Parathyroid adenoma (tissue), 2 donors: ENCODE results near the gene FAM234B.

ENCODE experiments used
- H2AFZ ChIP-seq: fragments of 300-600 bp; sonication (generic); one replicate; pipeline ENCODE4 v1.7.0; 2017; ENCODE audit warnings: antibody characterized with exemption, mild to moderate bottlenecking
- H3K27ac ChIP-seq: fragments of 300-600 bp; sonication (generic); one replicate; pipeline ENCODE4 v1.7.0; 2017
- H3K27me3 ChIP-seq: fragments of 300-600 bp; sonication (generic); one replicate; pipeline ENCODE4 v1.7.0; 2017; ENCODE audit warnings: low read length; ENCODE audit not compliant: control insufficient read depth, insufficient read depth
- H3K36me3 ChIP-seq: fragments of 300-600 bp; sonication (generic); one replicate; pipeline ENCODE4 v1.7.0; 2017; ENCODE audit warnings: low read length; ENCODE audit not compliant: control insufficient read depth, insufficient read depth
- H3K4me1 ChIP-seq: fragments of 300-600 bp; sonication (generic); one replicate; pipeline ENCODE4 v1.7.0; 2017; ENCODE audit warnings: control low read depth
- H3K4me2 ChIP-seq: fragments of 300-600 bp; sonication (generic); one replicate; pipeline ENCODE4 v1.7.0; 2017; ENCODE audit warnings: low read length
- H3K4me3 ChIP-seq: fragments of 300-600 bp; sonication (generic); one replicate; pipeline ENCODE4 v1.7.0; 2017; ENCODE audit warnings: low read depth, low read length
- H3K79me2 ChIP-seq: fragments of 300-600 bp; sonication (generic); one replicate; pipeline ENCODE4 v1.7.0; 2017; ENCODE audit warnings: control low read depth
- H3K9ac ChIP-seq: fragments of 300-600 bp; sonication (generic); one replicate; pipeline ENCODE4 v1.7.0; 2017; ENCODE audit warnings: mild to moderate bottlenecking
- H3K9me3 ChIP-seq: fragments of 300-600 bp; sonication (generic); one replicate; pipeline ENCODE4 v1.7.0; 2017; ENCODE audit warnings: low read length; ENCODE audit not compliant: control insufficient read depth
- TF ChIP-seq, protein P1 (sequence below): fragments of 300-600 bp; sonication (generic); IDR thresholded peaks from one replicate; pipeline ENCODE4 v1.7.0; 2017; ENCODE audit warnings: antibody characterized with exemption, mild to moderate bottlenecking
- donor health status: primary hyperparathyroidism.

Gene FAM234B

DNA sequence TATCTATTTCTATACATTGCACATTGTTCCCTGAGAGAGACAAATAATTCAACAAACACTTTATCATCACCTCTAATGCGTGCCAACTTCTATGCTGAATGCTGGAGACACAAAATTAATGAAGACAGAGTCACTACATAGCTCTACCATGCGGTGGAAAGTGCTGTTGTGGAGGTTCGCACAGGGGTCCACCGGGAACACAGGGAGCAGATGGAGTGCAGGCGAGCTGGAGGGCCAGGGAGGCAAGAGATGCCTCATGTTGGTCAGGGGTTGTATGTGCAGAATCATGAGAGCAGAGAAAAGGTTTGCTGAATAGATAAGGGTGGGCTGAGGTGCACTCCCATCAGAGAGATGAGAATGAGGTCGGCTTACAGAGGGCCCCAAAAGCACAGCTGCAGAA lies 25.2 kb downstream of the FAM234B start:
- Histone ChIP-seq H3K79me2 (no peaks in the 10 kb centered on the region), H3K9ac (no peak overlapping the region), H3K27me3 (no peaks in the 10 kb centered on the region), H3K4me3 (no peak overlapping the region), H3K27ac (no peak overlapping the region), H3K36me3 (no peaks in the 10 kb centered on the region), H3K4me1 (no peaks in the 10 kb centered on the region), H3K4me2 (no peak overlapping the region), H3K9me3 (no peaks in the 10 kb centered on the region), H2AFZ (no peak overlapping the region)
- TF ChIP-seq, protein P1, sequence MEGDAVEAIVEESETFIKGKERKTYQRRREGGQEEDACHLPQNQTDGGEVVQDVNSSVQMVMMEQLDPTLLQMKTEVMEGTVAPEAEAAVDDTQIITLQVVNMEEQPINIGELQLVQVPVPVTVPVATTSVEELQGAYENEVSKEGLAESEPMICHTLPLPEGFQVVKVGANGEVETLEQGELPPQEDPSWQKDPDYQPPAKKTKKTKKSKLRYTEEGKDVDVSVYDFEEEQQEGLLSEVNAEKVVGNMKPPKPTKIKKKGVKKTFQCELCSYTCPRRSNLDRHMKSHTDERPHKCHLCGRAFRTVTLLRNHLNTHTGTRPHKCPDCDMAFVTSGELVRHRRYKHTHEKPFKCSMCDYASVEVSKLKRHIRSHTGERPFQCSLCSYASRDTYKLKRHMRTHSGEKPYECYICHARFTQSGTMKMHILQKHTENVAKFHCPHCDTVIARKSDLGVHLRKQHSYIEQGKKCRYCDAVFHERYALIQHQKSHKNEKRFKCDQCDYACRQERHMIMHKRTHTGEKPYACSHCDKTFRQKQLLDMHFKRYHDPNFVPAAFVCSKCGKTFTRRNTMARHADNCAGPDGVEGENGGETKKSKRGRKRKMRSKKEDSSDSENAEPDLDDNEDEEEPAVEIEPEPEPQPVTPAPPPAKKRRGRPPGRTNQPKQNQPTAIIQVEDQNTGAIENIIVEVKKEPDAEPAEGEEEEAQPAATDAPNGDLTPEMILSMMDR: no peak

DNA sequence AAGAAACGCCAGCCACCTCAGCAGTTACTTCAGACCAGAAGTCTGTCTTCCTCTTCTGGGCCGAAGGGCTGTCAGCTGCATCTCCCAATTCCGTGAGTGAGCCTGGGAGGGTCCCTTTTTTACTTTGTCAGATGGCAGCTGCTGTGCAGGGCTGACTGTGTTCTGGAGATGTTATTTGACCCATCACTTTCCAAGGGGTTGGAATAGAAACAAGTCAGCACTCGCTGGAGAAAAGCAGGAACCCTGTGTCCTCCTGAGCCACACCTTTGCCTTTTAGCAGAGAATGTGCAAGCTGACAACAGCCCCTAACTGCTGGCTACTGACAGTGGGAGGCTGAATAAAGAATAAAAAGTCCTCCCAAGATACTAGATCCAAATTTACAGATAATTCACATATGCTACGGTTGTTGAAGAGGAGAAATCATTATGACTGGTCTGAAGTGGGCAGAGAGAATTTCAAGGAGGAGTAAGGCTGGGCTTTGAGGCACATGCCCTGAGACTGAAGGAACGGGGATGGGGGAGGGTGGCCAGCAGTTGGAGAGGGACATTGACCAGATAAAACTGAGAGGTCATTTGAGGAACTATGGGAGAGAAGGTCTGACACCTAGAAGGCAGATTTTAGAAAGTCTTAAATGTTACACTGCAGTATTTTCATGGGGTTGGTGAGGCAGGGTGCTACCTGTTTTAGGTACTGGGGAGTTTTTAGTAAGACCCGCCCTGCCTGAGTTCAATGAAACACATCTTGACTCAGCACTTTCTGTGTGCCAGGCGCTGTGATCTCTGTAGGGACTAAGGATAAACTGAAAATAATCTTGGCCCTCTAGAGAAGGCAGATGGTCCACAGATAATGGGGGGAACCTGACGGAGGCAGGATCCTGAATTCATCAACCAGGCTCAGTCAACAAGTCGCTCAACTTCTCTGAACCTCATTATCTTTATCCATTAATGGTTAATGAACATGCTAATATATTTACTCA lies 27.4 kb downstream of the FAM234B start:
- Histone ChIP-seq H3K9me3 (no peaks in the 10 kb centered on the region), H3K4me1 (no peaks in the 10 kb centered on the region), H3K27ac (no peak overlapping the region), H3K36me3 (no peaks in the 10 kb centered on the region), H3K4me2 (no peak overlapping the region), H3K9ac (no peak overlapping the region), H2AFZ (no peak overlapping the region), H3K79me2 (no peaks in the 10 kb centered on the region), H3K4me3 (no peak overlapping the region), H3K27me3 (no peaks in the 10 kb centered on the region)
- TF ChIP-seq, protein P1: no peak

DNA sequence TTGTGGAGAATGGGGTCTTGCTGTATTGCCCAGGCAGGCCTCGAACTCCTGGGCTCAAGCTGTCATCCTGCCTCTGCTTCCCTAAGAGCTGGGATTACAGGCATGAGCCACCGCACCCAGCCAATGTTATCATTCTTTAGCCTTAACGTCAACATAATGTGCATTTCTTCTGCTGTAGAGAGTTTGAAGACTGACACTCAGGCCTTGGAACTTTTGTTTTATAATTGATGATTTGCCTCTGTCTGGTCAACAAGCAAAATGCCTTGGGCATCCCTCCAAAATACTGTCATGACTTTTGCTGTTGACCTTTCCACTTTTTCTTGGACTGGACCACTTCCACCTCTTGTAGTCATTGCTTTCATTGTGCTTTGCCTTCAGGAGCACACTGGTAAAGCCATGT lies 29.0 kb downstream of the FAM234B start:
- TF ChIP-seq, protein P1: no peak
- no peak overlapping the region for H3K4me2 ChIP-seq
- no peak overlapping the region for H3K9ac ChIP-seq
- H3K9me3 ChIP-seq: no peaks in the 10 kb centered on the region
- H3K4me3 ChIP-seq: no peak overlapping the region
- no peak overlapping the region for H2AFZ ChIP-seq
- no peaks in the 10 kb centered on the region for H3K79me2 ChIP-seq
- no peaks in the 10 kb centered on the region for H3K36me3 ChIP-seq
- H3K27me3 ChIP-seq: no peaks in the 10 kb centered on the region
- H3K27ac ChIP-seq: no peak overlapping the region
- H3K4me1 ChIP-seq: no peaks in the 10 kb centered on the region

DNA sequence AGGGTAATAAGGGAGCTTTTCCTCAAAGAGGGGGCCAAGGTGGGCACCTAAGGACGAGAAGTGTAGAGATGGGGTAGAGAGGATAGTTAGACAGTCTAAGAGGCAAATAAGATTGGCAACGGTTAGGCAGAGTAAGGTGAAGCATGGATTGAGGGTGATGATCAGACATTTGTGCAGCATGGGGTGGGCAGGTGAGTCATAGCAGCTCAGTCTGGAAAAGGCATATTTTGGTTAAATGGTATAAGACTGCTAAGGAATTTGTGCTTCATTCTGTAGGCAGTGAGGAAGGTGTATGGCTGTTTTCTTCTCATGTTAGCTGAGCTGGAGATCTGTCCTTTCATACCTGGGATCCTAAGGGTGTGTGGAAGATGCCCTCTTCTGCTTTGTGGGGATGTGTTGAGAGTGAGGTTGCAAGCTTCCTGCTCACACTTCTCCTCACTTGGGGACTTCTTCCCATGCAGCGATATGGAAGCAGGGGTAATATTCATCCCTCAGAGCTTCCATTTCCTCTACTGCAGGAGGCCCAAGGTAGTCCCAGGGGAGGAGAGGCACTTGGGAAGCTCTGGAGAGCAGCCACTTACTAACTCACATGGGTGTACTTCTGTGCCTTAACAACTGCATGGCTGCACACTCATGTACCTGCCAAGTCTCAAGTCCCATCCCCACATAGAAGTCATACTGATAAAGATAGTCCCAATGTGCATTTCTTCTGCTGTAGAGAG lies 30.4 kb downstream of the FAM234B start:
- TF ChIP-seq, protein P1: no peak
- no peak overlapping the region for H2AFZ ChIP-seq
- H3K4me3 ChIP-seq: no peak overlapping the region
- no peaks in the 10 kb centered on the region for H3K9me3 ChIP-seq
- no peaks in the 10 kb centered on the region for H3K27me3 ChIP-seq
- no peak overlapping the region for H3K4me2 ChIP-seq
- no peaks in the 10 kb centered on the region for H3K36me3 ChIP-seq
- no peaks in the 10 kb centered on the region for H3K4me1 ChIP-seq
- no peaks in the 10 kb centered on the region for H3K79me2 ChIP-seq
- no peak overlapping the region for H3K27ac ChIP-seq
- H3K9ac ChIP-seq: no peak overlapping the region
